Measurements from ENCODE around the gene KIAA1586. TPM values are rescaled to one million over a fixed set of nuclear protein-coding genes. Genes with fewer than 3 reads are reported as not detected.

KIAA1586 gene
- total RNA-seq, 2 donors from 2014 or later, result 3.7 to 4.7 TPM

DNA sequence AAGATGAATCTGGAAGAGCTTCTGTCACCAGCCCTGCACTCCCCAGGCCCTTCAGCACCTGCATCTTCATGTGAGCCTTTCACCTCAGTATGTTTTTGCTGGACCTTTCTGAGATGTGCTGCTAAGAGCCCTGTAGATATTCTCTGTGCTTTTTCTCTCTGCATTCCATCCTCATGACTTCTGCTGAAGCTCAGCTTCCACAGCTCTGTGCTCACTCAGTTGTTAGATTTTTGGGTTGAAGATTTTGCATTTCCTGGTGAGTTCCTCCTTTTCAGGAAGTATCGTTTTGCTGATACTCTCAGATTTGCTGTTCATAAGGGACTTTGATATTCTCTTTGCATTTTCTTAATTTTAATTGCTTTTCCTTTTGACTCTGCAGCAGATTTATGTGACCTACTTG lies 18.3 kb downstream of the KIAA1586 start:
- H3K9me3 ChIP-seq, result no peaks in the 10 kb centered on the region
- H3K27ac ChIP-seq, result no peak overlapping the region
- TF ChIP-seq CTCF (IDR thresholded peaks at IDR 0.05), result no peak
- H3K27me3 ChIP-seq, result no peaks in the 10 kb centered on the region
- no peak overlapping the region for H3K4me3 ChIP-seq
- peaks cover 5% of the 10 kb centered on the region for H3K36me3 ChIP-seq
- no peak for DNase-seq (ENCODE audit: low spot score)
- H3K4me1 ChIP-seq, result no peaks in the 10 kb centered on the region

- DNase-seq (ENCODE audit: low spot score), result no peak
- Histone ChIP-seq H3K9me3 (no peaks in the 10 kb centered on the region), H3K27me3 (no peaks in the 10 kb centered on the region), H3K4me1 (no peaks in the 10 kb centered on the region), H3K27ac (no peak overlapping the region), H3K4me3 (no peak overlapping the region), H3K36me3 (no peaks in the 10 kb centered on the region)
- no peak for TF ChIP-seq CTCF (IDR thresholded peaks at IDR 0.05)
These were observed 21.6 kb downstream of the KIAA1586 start for GRCh38 chr6:57068061-57068460.

DNA sequence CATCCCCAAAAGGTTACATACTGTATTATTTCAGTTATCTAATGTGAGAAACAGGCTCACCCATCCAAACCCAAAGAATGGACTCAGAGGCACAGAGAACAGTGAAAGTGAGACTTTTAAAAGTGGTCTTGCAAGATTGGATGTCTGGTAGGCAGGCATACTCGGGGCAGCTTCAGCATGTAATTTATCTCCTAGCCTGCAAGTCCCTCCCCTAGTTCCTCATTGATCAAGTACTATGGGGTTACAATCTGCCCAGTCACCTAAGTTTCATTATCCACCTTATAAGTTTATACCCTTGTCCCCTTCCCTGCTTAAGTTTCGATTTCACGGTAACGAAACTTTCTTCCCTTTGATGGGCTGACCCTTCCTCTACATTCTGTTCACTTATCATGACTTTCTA lies 22.7 kb downstream of the KIAA1586 start:
- H3K27ac ChIP-seq, result no peak overlapping the region
- no peak for TF ChIP-seq CTCF (IDR thresholded peaks at IDR 0.05)
- H3K4me3 ChIP-seq, result no peak overlapping the region
- no peaks in the 10 kb centered on the region for H3K36me3 ChIP-seq
- no peaks in the 10 kb centered on the region for H3K4me1 ChIP-seq
- H3K9me3 ChIP-seq, result no peaks in the 10 kb centered on the region
- H3K27me3 ChIP-seq, result no peaks in the 10 kb centered on the region
- no peak for DNase-seq (ENCODE audit: low spot score)

- no peaks in the 10 kb centered on the region for H3K27me3 ChIP-seq
- H3K4me1 ChIP-seq, result no peaks in the 10 kb centered on the region
- no peak for DNase-seq (ENCODE audit: low spot score)
- H3K27ac ChIP-seq, result no peak overlapping the region
- TF ChIP-seq CTCF (IDR thresholded peaks at IDR 0.05), result no peak
- H3K9me3 ChIP-seq, result no peaks in the 10 kb centered on the region
- no peak overlapping the region for H3K4me3 ChIP-seq
- H3K36me3 ChIP-seq, result no peaks in the 10 kb centered on the region
These were observed 23.4 kb downstream of the KIAA1586 start for GRCh38 chr6:57069920-57070331.

DNA sequence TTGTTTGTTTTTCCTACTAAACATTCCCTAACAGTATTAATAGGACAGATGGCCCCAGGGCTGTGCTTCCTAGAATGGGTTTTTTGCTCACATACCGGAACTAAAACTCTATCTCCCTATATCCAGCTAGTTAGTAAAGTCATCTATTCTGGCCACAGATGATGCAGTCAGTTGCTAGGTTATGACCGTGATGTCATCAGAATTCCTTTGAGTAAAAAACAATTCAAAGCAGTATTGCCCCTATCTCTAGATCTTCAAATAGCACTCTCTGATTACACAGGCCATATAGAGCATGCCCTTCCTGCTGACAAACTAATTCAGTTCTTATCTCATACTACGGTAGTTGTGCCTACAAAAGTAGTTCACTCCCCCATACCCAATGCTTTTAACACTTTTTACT lies 25.6 kb downstream of the KIAA1586 start:
- Histone ChIP-seq H3K27me3 (no peaks in the 10 kb centered on the region), H3K4me1 (no peaks in the 10 kb centered on the region), H3K36me3 (no peaks in the 10 kb centered on the region), H3K27ac (no peak overlapping the region), H3K4me3 (no peak overlapping the region), H3K9me3 (no peaks in the 10 kb centered on the region)
- no peak for TF ChIP-seq CTCF (IDR thresholded peaks at IDR 0.05)
- no peak for DNase-seq (ENCODE audit: low spot score)

GRCh38 chr6:57074383-57074782 lies 27.9 kb downstream of the KIAA1586 start:
- H3K27ac ChIP-seq, result no peak overlapping the region
- H3K27me3 ChIP-seq, result no peaks in the 10 kb centered on the region
- no peaks in the 10 kb centered on the region for H3K9me3 ChIP-seq
- TF ChIP-seq CTCF (IDR thresholded peaks at IDR 0.05), result no peak
- H3K4me3 ChIP-seq, result no peak overlapping the region
- H3K36me3 ChIP-seq, result no peaks in the 10 kb centered on the region
- H3K4me1 ChIP-seq, result no peaks in the 10 kb centered on the region
- DNase-seq (ENCODE audit: low spot score), result no peak

Data from right atrium auricular region (tissue), 2 donors.